Measurements from ENCODE around the gene TMEM147. TPM values are rescaled to one million over a fixed set of nuclear protein-coding genes. Genes with fewer than 3 reads are reported as not detected.

TMEM147 gene
- total and polyA plus RNA-seq, 10 of the 15 experiments (the other 5 are each of a cell fraction or from before 2014, with no cell fraction given): 53.4 to 145 (median 79.3) TPM

DNA sequence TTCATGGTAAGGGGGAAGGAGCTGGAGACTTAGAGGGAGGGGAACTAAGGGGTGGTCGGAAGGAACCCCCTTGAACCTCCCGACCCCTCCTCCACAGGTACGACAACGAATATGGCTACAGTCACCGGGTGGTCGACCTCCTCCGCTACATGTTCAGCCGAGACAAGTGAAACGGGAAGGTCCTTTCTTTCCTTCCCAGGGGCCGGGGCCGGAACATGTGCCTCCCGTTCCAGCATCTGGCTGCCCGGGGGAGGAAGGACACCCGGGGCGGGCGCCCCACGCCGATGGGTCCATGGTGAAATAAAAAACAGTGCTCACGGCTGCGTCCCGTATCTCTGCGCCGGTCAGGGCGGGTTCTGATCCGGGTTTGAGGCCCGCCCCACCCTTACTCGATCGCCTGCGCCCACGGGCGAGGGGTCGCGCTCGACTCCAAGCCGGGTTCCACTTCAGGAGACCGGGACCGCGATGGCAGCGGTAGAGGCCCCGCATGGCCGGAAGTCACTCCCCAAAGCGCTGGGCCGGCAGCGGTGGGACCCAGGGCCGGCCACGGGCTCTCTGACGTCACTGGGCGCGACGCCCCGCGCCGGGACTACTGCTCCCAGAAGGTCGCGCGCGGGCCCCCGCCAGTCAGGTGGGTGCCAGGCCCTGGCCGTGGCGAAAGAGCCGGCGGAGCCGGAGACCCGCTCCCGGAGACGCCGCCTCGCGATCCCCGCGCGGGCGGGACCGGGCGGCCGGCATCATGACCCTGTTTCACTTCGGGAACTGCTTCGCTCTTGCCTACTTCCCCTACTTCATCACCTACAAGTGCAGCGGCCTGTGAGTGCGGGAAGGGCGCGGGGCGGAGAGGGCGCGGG, at the start of gene TMEM147 (continued):
- TF ChIP-seq ELK1 (IDR thresholded peaks at IDR 0.05; ENCODE audit: low read depth, low read length) (peak; percentile 86; the same call in 1 of the 2 replicates), CHD1 (IDR thresholded peaks at IDR 0.05; ENCODE audit: low read depth, low read length) (no peak), POLR2AphosphoS5 (IDR thresholded peaks at IDR 0.05; ENCODE audit: low read length) (peak; percentile 68; the same call in 1 of the 2 replicates), EGR1 (IDR thresholded peaks at IDR 0.05; ENCODE audit: borderline replicate concordance in 1 of 2, low read depth in 2 of 2, low read length in 2 of 2) (peak in 1 of 2 experiments; percentile 10; a peak in 1 of 3 replicates), TAF1 (IDR thresholded peaks at IDR 0.05; ENCODE audit: borderline replicate concordance, low read depth, low read length) (peak; percentile 54; the same call in 1 of the 2 replicates), SRF (IDR thresholded peaks at IDR 0.05; ENCODE audit: low read depth in 2 of 2, low read length in 2 of 2) (peak; percentile 52 to 89; a peak in 3 of 4 replicates), NR2C1 (IDR thresholded peaks at IDR 0.05) (peak; percentile 68), BCL11A (IDR thresholded peaks at IDR 0.05; ENCODE audit: low read depth, low read length) (no peak), PBX3 (IDR thresholded peaks at IDR 0.05; ENCODE audit: insufficient replicate concordance, low read depth, low read length) (peak; percentile 55), SIN3A (IDR thresholded peaks at IDR 0.05; ENCODE audit: low read depth, low read length) (peak; percentile 74; the same call in 1 of the 2 replicates), SP1 (IDR thresholded peaks at IDR 0.05; ENCODE audit: low read depth, low read length) (peak; percentile 58), GATAD2B (conservative IDR thresholded peaks at IDR 0.05; ENCODE audit: low read depth) (peak; percentile 89), DPF2 (IDR thresholded peaks at IDR 0.05) (peak; percentile 66; the same call in 1 of the 2 replicates), BRCA1 (IDR thresholded peaks at IDR 0.05; ENCODE audit: low read depth, low read length) (no peak), RB1 (IDR thresholded peaks at IDR 0.05; ENCODE audit: borderline replicate concordance) (peak; percentile 34; the same call in 1 of the 2 replicates), POLR2AphosphoS2 (IDR thresholded peaks at IDR 0.05; ENCODE audit: low read depth, low read length) (0 out of 2 replicates have a peak, but pooled peaks have one; percentile 62), RFX5 (IDR thresholded peaks at IDR 0.05; ENCODE audit: low read depth, low read length) (peak; percentile 56; the same call in 1 of the 2 replicates), MEF2A (IDR thresholded peaks at IDR 0.05; ENCODE audit: insufficient read depth, low read depth, low read length) (no peak), TBL1XR1 (IDR thresholded peaks at IDR 0.05; ENCODE audit: low read depth, low read length) (no peak)
- TF ChIP-seq, protein P1, sequence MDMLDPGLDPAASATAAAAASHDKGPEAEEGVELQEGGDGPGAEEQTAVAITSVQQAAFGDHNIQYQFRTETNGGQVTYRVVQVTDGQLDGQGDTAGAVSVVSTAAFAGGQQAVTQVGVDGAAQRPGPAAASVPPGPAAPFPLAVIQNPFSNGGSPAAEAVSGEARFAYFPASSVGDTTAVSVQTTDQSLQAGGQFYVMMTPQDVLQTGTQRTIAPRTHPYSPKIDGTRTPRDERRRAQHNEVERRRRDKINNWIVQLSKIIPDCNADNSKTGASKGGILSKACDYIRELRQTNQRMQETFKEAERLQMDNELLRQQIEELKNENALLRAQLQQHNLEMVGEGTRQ (IDR thresholded peaks at IDR 0.05; ENCODE audit: borderline replicate concordance, low read depth, low read length): peak; percentile 61
- TF ChIP-seq, protein P2, sequence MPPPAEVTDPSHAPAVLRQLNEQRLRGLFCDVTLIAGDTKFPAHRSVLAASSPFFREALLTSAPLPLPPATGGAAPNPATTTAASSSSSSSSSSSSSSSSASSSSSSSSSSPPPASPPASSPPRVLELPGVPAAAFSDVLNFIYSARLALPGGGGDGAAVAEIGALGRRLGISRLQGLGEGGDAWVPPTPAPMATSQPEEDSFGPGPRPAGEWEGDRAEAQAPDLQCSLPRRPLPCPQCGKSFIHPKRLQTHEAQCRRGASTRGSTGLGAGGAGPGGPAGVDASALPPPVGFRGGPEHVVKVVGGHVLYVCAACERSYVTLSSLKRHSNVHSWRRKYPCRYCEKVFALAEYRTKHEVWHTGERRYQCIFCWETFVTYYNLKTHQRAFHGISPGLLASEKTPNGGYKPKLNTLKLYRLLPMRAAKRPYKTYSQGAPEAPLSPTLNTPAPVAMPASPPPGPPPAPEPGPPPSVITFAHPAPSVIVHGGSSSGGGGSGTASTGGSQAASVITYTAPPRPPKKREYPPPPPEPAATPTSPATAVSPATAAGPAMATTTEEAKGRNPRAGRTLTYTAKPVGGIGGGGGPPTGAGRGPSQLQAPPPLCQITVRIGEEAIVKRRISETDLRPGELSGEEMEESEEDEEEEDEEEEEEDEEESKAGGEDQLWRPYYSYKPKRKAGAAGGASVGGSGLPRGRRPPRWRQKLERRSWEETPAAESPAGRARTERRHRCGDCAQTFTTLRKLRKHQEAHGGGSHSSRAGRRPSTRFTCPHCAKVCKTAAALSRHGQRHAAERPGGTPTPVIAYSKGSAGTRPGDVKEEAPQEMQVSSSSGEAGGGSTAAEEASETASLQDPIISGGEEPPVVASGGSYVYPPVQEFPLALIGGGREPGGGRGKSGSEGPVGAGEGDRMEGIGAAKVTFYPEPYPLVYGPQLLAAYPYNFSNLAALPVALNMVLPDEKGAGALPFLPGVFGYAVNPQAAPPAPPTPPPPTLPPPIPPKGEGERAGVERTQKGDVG (CRISPR knock-in tag; IDR thresholded peaks at IDR 0.05): no peak
- TF ChIP-seq, protein P3, sequence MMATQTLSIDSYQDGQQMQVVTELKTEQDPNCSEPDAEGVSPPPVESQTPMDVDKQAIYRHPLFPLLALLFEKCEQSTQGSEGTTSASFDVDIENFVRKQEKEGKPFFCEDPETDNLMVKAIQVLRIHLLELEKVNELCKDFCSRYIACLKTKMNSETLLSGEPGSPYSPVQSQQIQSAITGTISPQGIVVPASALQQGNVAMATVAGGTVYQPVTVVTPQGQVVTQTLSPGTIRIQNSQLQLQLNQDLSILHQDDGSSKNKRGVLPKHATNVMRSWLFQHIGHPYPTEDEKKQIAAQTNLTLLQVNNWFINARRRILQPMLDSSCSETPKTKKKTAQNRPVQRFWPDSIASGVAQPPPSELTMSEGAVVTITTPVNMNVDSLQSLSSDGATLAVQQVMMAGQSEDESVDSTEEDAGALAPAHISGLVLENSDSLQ (IDR thresholded peaks at IDR 0.05): peak; percentile 48; the same call in 1 of the 2 replicates

All from GM12878 (cell line).